ENCODE results near the gene CST7. TPM values are rescaled to one million over a fixed set of nuclear protein-coding genes. Genes with fewer than 3 reads are reported as not detected.
"Not testable (repeated sequence)": the region's sequence is repeated elsewhere in the genome, so short reads cannot be mapped to it uniquely, and the experiment has no call there.

The CST7 gene
- total RNA-seq, 2 donors from 2014 or later, result 0.47 to 1.1 TPM

- no peak for DNase-seq
- no peaks in the 10 kb centered on the region for H3K9me3 ChIP-seq
- H3K36me3 ChIP-seq, result no peaks in the 10 kb centered on the region
- intact Hi-C loops (cut with DNase I), result no loop called here
- H3K9ac ChIP-seq (ENCODE audit: low read depth in 2 of 2, low read length in 2 of 2), result no peak overlapping the region
- no peaks in the 10 kb centered on the region for H3K4me1 ChIP-seq
- TF ChIP-seq CTCF (IDR thresholded peaks at IDR 0.05), result no peak
- H3K4me3 ChIP-seq, result no peak overlapping the region
- no peaks in the 10 kb centered on the region for H3K27me3 ChIP-seq
- H3K27ac ChIP-seq, result no peak overlapping the region
These were observed 5.9 kb upstream of the CST7 start for GRCh38 chr20:24943196-24943595.

GRCh38 chr20:24943731-24944130, 5.3 kb upstream of the CST7 start:
- no peaks in the 10 kb centered on the region for H3K4me1 ChIP-seq
- intact Hi-C loops (cut with DNase I), result no loop called here
- H3K27ac ChIP-seq, result no peak overlapping the region
- DNase-seq, result no peak
- H3K4me3 ChIP-seq, result no peak overlapping the region
- no peak for TF ChIP-seq CTCF (IDR thresholded peaks at IDR 0.05)
- no peaks in the 10 kb centered on the region for H3K9me3 ChIP-seq
- no peaks in the 10 kb centered on the region for H3K27me3 ChIP-seq
- no peak overlapping the region for H3K9ac ChIP-seq (ENCODE audit: low read depth in 2 of 2, low read length in 2 of 2)
- no peaks in the 10 kb centered on the region for H3K36me3 ChIP-seq

GRCh38 chr20:24946376-24946775, 2.7 kb upstream of the CST7 start:
- DNase-seq; H3K4me3 ChIP-seq; H3K27ac ChIP-seq; H3K36me3 ChIP-seq; H3K9ac ChIP-seq (ENCODE audit: low read depth in 2 of 2, low read length in 2 of 2); H3K4me1 ChIP-seq; H3K27me3 ChIP-seq; intact Hi-C loops (cut with DNase I); H3K9me3 ChIP-seq: not testable (repeated sequence)

GRCh38 chr20:24948396-24948938, 602 bp upstream of the CST7 start:
- H3K4me3 ChIP-seq; DNase-seq; H3K9me3 ChIP-seq; H3K9ac ChIP-seq (ENCODE audit: low read depth in 2 of 2, low read length in 2 of 2); H3K36me3 ChIP-seq; H3K4me1 ChIP-seq; H3K27ac ChIP-seq; intact Hi-C loops (cut with DNase I); H3K27me3 ChIP-seq: not testable (repeated sequence)

- H3K4me3 ChIP-seq, result no peak overlapping the region
- intact Hi-C loops (cut with DNase I), result no loop called here
These were observed 673 bp downstream of the CST7 start for GRCh38 chr20:24949756-24950127.

GRCh38 chr20:24950128-24950835, 1.2 kb downstream of the CST7 start:
- intact Hi-C loops (cut with DNase I), result no loop called here
- H3K27ac ChIP-seq, result no peak overlapping the region
- TF ChIP-seq CTCF (IDR thresholded peaks at IDR 0.05), result no peak
- no peaks in the 10 kb centered on the region for H3K36me3 ChIP-seq
- DNase-seq, result peak; percentile 16
- H3K9me3 ChIP-seq, result no peaks in the 10 kb centered on the region
- peak overlapping the region; percentile 40 to 50 for H3K9ac ChIP-seq (ENCODE audit: low read depth in 2 of 2, low read length in 2 of 2)
- H3K4me3 ChIP-seq, result no peak overlapping the region
- H3K27me3 ChIP-seq, result no peaks in the 10 kb centered on the region
- no peaks in the 10 kb centered on the region for H3K4me1 ChIP-seq

More at GRCh38 chr20:24949756-24950127, 673 bp downstream of the CST7 start:
- peak; percentile 14 for DNase-seq
- Histone ChIP-seq H3K36me3 (no peaks in the 10 kb centered on the region), H3K27me3 (no peaks in the 10 kb centered on the region), H3K27ac (peak overlapping the region; percentile 32), H3K9me3 (no peaks in the 10 kb centered on the region), H3K4me1 (no peaks in the 10 kb centered on the region), H3K9ac (ENCODE audit: low read depth in 2 of 2, low read length in 2 of 2) (peak overlapping the region; percentile 40 to 60)
- no peak for TF ChIP-seq CTCF (IDR thresholded peaks at IDR 0.05)

Data from colonic mucosa (tissue), 4 donors.